IPS DF 6.9 (cell line): Measurements from ENCODE around the gene LRRC2.
"Not testable (repeated sequence)": the region's sequence is repeated elsewhere in the genome, so short reads cannot be mapped to it uniquely, and the experiment has no call there.

Experiments used
- DNase-seq: peaks from one replicate; pipeline ENCODE4 v3.0.0-alpha.2; 2013; ENCODE audit warnings: low read depth, low spot score
- H3K27ac ChIP-seq: one replicate; pipeline ENCODE4 v1.5.1; 2013; ENCODE audit warnings: low read length, control low read depth
- H3K27me3 ChIP-seq: 2 replicates; pipeline ENCODE4 v1.6.1; 2013; ENCODE audit warnings: mild to moderate bottlenecking, low read length; ENCODE audit not compliant: control insufficient read depth, insufficient read depth
- H3K36me3 ChIP-seq: 2 replicates; pipeline ENCODE4 v1.6.1; 2013; ENCODE audit warnings: low read length; ENCODE audit not compliant: control insufficient read depth, insufficient read depth
- H3K4me1 ChIP-seq: 2 replicates; pipeline ENCODE4 v1.6.1; 2013; ENCODE audit warnings: low read length; ENCODE audit not compliant: control insufficient read depth, insufficient read depth
- H3K4me3 ChIP-seq: 2 replicates; pipeline ENCODE4 v1.5.1; 2013; ENCODE audit warnings: mild to moderate bottlenecking, low read length
- H3K9me3 ChIP-seq: 2 replicates; pipeline ENCODE4 v1.6.1; 2013; ENCODE audit warnings: low read length, inconsistent platforms; ENCODE audit not compliant: control insufficient read depth, insufficient read depth
- WGBS: extraction: QIAGEN DNeasy Blood & Tissue Kit; methylation state at CpG from one replicate; pipeline ENCODE4 v1.1.7; 2013; ENCODE audit warnings: mixed read lengths, missing lambda C conversion rate; ENCODE audit not compliant: insufficient read length, insufficient coverage; 5-methylcytosine and 5-hydroxymethylcytosine counted together

The LRRC2 gene

GRCh38 chr3:46603446-46604046, 37.4 kb upstream of the LRRC2 start:
- no peaks in the 10 kb centered on the region for H3K9me3 ChIP-seq
- no CpG with 5 or more reads among the region's 1 CpG for WGBS

GRCh38 chr3:46599590-46599989, 33.5 kb upstream of the LRRC2 start:
- Histone ChIP-seq H3K36me3 (no peaks in the 10 kb centered on the region), H3K9me3 (no peaks in the 10 kb centered on the region), H3K27me3 (no peaks in the 10 kb centered on the region), H3K4me1 (peaks cover 10% of the 10 kb centered on the region; the same call in 1 of the 2 replicates), H3K27ac (peak overlapping the region; percentile 17), H3K4me3 (no peak overlapping the region)
- no peak for DNase-seq
- WGBS, result no CpG with 5 or more reads among the region's 5 CpGs

More at GRCh38 chr3:46603446-46604046, 37.4 kb upstream of the LRRC2 start:
- DNase-seq, result no peak
- no peak overlapping the region for H3K4me3 ChIP-seq
- H3K27ac ChIP-seq, result no peak overlapping the region
- no peaks in the 10 kb centered on the region for H3K36me3 ChIP-seq
- no peaks in the 10 kb centered on the region for H3K27me3 ChIP-seq
- H3K4me1 ChIP-seq, result peaks cover 10% of the 10 kb centered on the region; the same call in 1 of the 2 replicates

GRCh38 chr3:46595819-46596314, 29.8 kb upstream of the LRRC2 start:
- Histone ChIP-seq H3K4me1 (peaks cover 10% of the 10 kb centered on the region; the same call in 1 of the 2 replicates), H3K36me3 (no peaks in the 10 kb centered on the region), H3K9me3 (no peaks in the 10 kb centered on the region), H3K27me3 (no peaks in the 10 kb centered on the region), H3K4me3 (no peak overlapping the region), H3K27ac (no peak overlapping the region)
- no CpG with 5 or more reads among the region's 8 CpGs for WGBS
- no peak for DNase-seq

- Histone ChIP-seq H3K27ac (no peak overlapping the region), H3K36me3 (no peaks in the 10 kb centered on the region)
- no CpG with 5 or more reads among the region's 4 CpGs for WGBS
Observed at GRCh38 chr3:46594723-46595122, 28.6 kb upstream of the LRRC2 start.

GRCh38 chr3:46593979-46594378, 27.9 kb upstream of the LRRC2 start:
- Histone ChIP-seq H3K4me3 (no peak overlapping the region), H3K27ac (no peak overlapping the region), H3K36me3 (no peaks in the 10 kb centered on the region), H3K4me1 (peaks cover 4% of the 10 kb centered on the region; the same call in 1 of the 2 replicates), H3K27me3 (no peaks in the 10 kb centered on the region), H3K9me3 (no peaks in the 10 kb centered on the region)
- DNase-seq, result no peak

More at GRCh38 chr3:46594723-46595122, 28.6 kb upstream of the LRRC2 start:
- Histone ChIP-seq H3K4me3 (no peak overlapping the region), H3K4me1 (peaks cover 8% of the 10 kb centered on the region; the same call in 1 of the 2 replicates), H3K9me3 (no peaks in the 10 kb centered on the region), H3K27me3 (no peaks in the 10 kb centered on the region)
- no peak for DNase-seq

- DNase-seq, result no peak
- Histone ChIP-seq H3K27me3 (no peaks in the 10 kb centered on the region), H3K27ac (no peak overlapping the region), H3K4me1 (no peaks in the 10 kb centered on the region), H3K4me3 (no peak overlapping the region), H3K36me3 (no peaks in the 10 kb centered on the region), H3K9me3 (no peaks in the 10 kb centered on the region; the same call in 1 of the 2 replicates)
- no CpG with 5 or more reads among the region's 14 CpGs for WGBS
Observed at GRCh38 chr3:46593274-46593862, 27.3 kb upstream of the LRRC2 start.

- H3K36me3 ChIP-seq, result peaks cover 21% of the 10 kb centered on the region
- not testable (repeated sequence) for H3K4me1 ChIP-seq, H3K27ac ChIP-seq, DNase-seq, H3K27me3 ChIP-seq, H3K9me3 ChIP-seq, H3K4me3 ChIP-seq
- no CpG with 5 or more reads among the region's 3 CpGs for WGBS
Observed at GRCh38 chr3:46587268-46587667, 21.2 kb upstream of the LRRC2 start.

- Histone ChIP-seq H3K27ac (no peak overlapping the region), H3K36me3 (peaks cover 21% of the 10 kb centered on the region), H3K4me3 (no peak overlapping the region), H3K4me1 (no peaks in the 10 kb centered on the region), H3K27me3 (no peaks in the 10 kb centered on the region), H3K9me3 (no peaks in the 10 kb centered on the region; the same call in 1 of the 2 replicates)
- WGBS, result no CpG with 5 or more reads among the region's 6 CpGs
- DNase-seq, result no peak
Observed at GRCh38 chr3:46586738-46587246, 20.7 kb upstream of the LRRC2 start.

GRCh38 chr3:46585799-46586693, 19.9 kb upstream of the LRRC2 start:
- Histone ChIP-seq H3K27ac (no peak overlapping the region), H3K36me3 (peaks cover 22% of the 10 kb centered on the region), H3K9me3 (no peaks in the 10 kb centered on the region; the same call in 1 of the 2 replicates), H3K4me1 (no peaks in the 10 kb centered on the region), H3K27me3 (no peaks in the 10 kb centered on the region), H3K4me3 (no peak overlapping the region)
- WGBS, result no CpG with 5 or more reads among the region's 5 CpGs
- no peak for DNase-seq
